Stimulated activated naive CD8-positive, alpha-beta T cell treated with anti-CD3 and anti-CD28 coated beads, Interleukin-15, amount 100 ng/mL, for 72 hours (primary cell): ENCODE results near the gene RPL3.
"Not testable (repeated sequence)": the region's sequence is repeated elsewhere in the genome, so short reads cannot be mapped to it uniquely, and the experiment has no call there.

Experiments used
- ATAC-seq: fragments of 150-1000 bp; cut with Tn5 transposase; 2 replicates; pipeline ENCODE4 v1.10.0; 2021; ENCODE audit warnings: mild to moderate bottlenecking, moderate library complexity
- DNase-seq, 2 donors: peaks; one replicate each; pipeline ENCODE4 v3.0.0; 2021 to 2022
- H3K27ac Mint-ChIP-seq, 2 donors: one replicate each; pipeline ENCODE4 v1.8.0; 2022; ENCODE audit warnings: mild to moderate bottlenecking in 2 of 2, mixed read lengths in 2 of 2, moderate library complexity in 2 of 2
- H3K27me3 Mint-ChIP-seq: one replicate; pipeline ENCODE4 v1.8.0; 2022; ENCODE audit warnings: mixed read lengths
- H3K4me1 Mint-ChIP-seq: one replicate; pipeline ENCODE4 v1.8.0; 2022; ENCODE audit warnings: mild to moderate bottlenecking, mixed read lengths
- H3K4me3 Mint-ChIP-seq, 2 donors: one replicate each; pipeline ENCODE4 v1.8.0; 2022; ENCODE audit warnings: mild to moderate bottlenecking in 2 of 2, mixed read lengths in 2 of 2, moderate library complexity in 1 of 2
- H3K9me3 Mint-ChIP-seq, 2 donors: one replicate each; pipeline ENCODE4 v1.8.0; 2022; ENCODE audit warnings: mixed read lengths in 2 of 2

Gene RPL3

GRCh38 chr22:39343259-39344045 lies 24.0 kb upstream of the RPL3 start:
- Mint-ChIP-seq H3K9me3 (no peaks in the 10 kb centered on the region), H3K4me3 (no peak overlapping the region), H3K4me1 (peaks cover 8% of the 10 kb centered on the region), H3K27me3 (no peaks in the 10 kb centered on the region), H3K27ac (no peak overlapping the region)
- DNase-seq (peak; percentile 36 to 47), ATAC-seq (peak; percentile 77)

DNA sequence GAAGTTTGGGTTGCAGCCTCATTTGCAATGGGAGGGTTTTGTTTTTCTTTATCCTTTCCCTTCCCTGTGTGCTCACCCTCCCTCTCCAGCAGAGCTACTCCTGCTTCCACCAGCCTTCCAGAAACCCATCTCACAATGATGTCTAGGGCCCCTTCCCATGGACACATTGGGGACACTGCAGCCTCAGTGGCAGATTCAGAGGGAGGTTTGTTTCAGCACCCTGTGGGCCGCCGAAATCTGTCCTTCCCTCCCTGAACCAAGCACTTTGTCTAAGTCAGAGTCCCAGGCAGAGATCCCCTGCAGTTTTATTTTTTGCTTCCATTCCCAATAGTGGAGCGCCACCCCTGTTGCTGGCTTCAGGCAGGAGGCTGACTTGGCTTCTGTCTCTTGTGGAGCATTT lies 21.8 kb upstream of the RPL3 start:
- Mint-ChIP-seq H3K9me3 (no peaks in the 10 kb centered on the region), H3K27me3 (no peaks in the 10 kb centered on the region), H3K27ac (no peak overlapping the region), H3K4me3 (no peak overlapping the region), H3K4me1 (peaks cover 8% of the 10 kb centered on the region)
- no peak for DNase-seq
- ATAC-seq: no peak

DNA sequence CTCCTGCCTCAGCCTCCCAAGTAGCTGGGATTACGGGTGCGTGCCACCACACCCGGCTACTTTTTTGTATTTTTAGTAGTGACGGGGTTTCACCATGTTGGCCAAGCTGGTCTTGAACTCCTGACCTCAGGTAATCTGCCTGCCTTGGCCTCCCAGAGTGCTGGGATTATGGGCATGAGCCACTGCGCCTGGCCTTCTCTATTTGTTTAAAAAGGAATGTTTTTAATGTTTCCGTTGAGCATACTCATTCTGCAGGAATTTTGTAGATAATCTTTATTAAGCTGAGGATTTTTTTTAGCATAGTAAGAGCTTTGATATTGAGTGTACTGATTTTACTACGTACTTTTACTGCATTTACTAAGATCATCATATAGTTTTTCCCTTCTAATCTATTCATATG lies 20.4 kb upstream of the RPL3 start:
- DNase-seq, H3K9me3 Mint-ChIP-seq, H3K4me1 Mint-ChIP-seq, H3K27ac Mint-ChIP-seq, H3K4me3 Mint-ChIP-seq, ATAC-seq, H3K27me3 Mint-ChIP-seq: not testable (repeated sequence)

DNA sequence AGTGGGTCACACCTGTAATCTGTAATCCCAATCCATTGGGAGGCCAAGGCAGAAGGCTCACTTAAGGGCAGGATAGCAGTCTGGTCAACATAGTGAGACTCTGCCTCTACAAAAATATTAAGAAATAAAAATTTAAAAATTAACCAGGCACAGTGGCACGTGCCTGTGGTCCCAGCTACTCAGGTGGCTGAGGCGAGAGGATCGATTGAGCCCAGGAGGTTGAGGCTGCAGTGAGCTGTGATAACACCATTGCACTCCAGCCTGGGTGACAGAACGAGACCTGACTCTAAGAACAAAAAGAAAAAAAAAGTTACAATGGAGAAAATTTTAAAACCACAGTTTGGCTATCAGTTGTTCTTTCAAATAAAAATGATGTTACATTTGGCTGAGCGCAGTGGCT lies 17.0 kb upstream of the RPL3 start:
- no peak for ATAC-seq
- no peak overlapping the region for H3K27ac Mint-ChIP-seq
- DNase-seq: no peak
- H3K9me3 Mint-ChIP-seq: no peaks in the 10 kb centered on the region
- peaks cover 13% of the 10 kb centered on the region for H3K4me1 Mint-ChIP-seq
- no peak overlapping the region for H3K4me3 Mint-ChIP-seq
- H3K27me3 Mint-ChIP-seq: no peaks in the 10 kb centered on the region

- Mint-ChIP-seq H3K4me1 (peaks cover 20% of the 10 kb centered on the region), H3K9me3 (no peaks in the 10 kb centered on the region), H3K27me3 (no peaks in the 10 kb centered on the region), H3K4me3 (no peak overlapping the region), H3K27ac (peak overlapping the region; percentile 4 to 25)
- DNase-seq (no peak), ATAC-seq (no peak)
Measured at GRCh38 chr22:39332441-39333064, 13.1 kb upstream of the RPL3 start.

GRCh38 chr22:39330553-39330952 lies 11.1 kb upstream of the RPL3 start:
- H3K4me3 Mint-ChIP-seq, DNase-seq, H3K27ac Mint-ChIP-seq, ATAC-seq, H3K27me3 Mint-ChIP-seq, H3K9me3 Mint-ChIP-seq: not testable (repeated sequence)
- H3K4me1 Mint-ChIP-seq: peaks cover 20% of the 10 kb centered on the region

DNA sequence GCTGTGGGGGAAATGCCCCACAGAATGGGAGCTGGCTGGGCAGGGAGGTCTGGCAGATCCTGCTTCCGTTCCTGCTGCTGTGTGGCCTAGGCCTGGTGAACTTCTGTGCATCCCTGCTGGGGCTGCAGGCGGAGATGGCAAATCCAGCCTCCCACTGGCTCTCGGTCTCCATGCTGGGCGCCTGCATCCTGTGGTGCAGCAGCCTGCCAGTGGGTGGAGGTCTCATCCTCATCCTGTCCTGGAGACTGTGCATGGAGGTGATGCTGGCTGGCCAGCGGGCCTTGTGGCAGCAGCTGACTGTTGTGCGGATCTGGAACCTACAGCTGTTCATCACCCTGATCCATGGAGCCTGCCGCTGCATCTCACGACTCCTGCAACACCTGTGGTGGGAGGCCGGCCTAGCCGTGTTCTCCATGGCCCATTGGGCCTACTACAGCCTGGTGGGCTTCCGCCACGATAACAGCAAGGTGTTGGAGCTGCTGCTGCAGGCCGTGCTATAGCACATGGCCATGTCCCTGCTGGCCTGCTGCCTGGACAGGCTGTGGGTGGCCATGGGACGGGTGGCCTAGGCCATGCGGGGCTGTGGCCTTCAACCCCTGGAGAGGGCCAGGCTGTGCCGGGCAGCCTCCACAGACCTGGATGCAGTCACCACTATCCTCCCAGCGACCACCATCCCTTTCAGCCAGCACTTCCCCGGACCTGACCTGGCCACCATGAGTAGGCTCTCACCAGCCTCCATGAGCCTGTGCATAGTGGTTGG lies 8.8 kb upstream of the RPL3 start:
- no peak for ATAC-seq
- peaks cover 20% of the 10 kb centered on the region for H3K4me1 Mint-ChIP-seq
- H3K27ac Mint-ChIP-seq: no peak overlapping the region
- H3K27me3 Mint-ChIP-seq: no peaks in the 10 kb centered on the region
- no peak for DNase-seq
- no peaks in the 10 kb centered on the region for H3K9me3 Mint-ChIP-seq
- H3K4me3 Mint-ChIP-seq: no peak overlapping the region

DNA sequence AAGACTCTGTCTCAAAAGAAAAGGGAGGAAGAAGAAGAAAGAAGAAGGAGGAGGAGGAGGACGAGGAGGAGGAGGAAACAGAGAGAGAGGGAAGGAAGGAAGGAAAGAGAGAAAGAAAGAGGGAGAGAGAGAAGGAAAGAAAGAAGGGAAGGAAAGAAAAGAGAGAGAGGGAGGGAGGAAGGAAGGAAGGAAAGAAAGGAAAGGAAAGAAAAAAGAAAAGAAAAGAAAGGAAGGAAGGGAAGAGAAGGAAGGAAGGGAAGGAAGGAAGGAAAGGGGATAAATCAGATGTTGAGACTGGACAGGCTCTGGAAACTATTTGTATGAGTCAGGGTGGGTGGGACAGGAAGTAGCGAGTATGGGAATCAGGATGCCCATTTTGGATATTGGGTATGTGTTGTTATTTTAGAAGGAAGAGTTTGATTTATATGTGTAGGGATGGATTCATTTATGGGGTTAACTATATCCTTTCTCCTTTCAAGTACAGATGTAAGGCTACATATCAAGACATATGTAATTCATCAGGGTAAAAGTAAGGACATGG lies 6.0 kb upstream of the RPL3 start:
- Mint-ChIP-seq H3K4me1 (peaks cover 5% of the 10 kb centered on the region), H3K4me3 (no peak overlapping the region), H3K27me3 (no peaks in the 10 kb centered on the region), H3K27ac (no peak overlapping the region), H3K9me3 (no peaks in the 10 kb centered on the region)
- ATAC-seq (no peak), DNase-seq (no peak)

DNA sequence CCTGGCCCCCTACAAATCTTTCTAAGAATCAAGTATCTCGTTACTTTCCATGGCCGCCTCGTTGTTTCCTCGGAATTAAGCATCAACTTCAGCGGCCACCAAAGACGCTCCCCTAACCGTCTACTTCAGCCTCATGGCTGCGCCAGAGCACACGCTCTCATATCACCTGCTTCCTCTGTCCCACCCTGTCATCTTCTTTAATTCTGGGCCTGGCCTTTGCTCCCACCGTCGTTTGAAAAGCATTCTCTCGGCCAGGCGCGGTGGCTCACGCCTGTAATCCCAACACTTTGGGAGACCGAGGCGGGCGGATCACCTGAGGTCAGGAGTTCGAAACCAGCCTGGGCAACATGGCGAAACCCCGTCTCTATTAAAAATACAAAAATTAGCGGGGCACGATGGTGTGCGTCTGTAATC lies 1.2 kb upstream of the RPL3 start:
- Mint-ChIP-seq H3K4me1 (peaks cover 45% of the 10 kb centered on the region), H3K27ac (peak overlapping the region; percentile 95 to 99), H3K4me3 (peak overlapping the region; percentile 98 to 99)
- DNase-seq, H3K27me3 Mint-ChIP-seq, H3K9me3 Mint-ChIP-seq, ATAC-seq: not testable (repeated sequence)

DNA sequence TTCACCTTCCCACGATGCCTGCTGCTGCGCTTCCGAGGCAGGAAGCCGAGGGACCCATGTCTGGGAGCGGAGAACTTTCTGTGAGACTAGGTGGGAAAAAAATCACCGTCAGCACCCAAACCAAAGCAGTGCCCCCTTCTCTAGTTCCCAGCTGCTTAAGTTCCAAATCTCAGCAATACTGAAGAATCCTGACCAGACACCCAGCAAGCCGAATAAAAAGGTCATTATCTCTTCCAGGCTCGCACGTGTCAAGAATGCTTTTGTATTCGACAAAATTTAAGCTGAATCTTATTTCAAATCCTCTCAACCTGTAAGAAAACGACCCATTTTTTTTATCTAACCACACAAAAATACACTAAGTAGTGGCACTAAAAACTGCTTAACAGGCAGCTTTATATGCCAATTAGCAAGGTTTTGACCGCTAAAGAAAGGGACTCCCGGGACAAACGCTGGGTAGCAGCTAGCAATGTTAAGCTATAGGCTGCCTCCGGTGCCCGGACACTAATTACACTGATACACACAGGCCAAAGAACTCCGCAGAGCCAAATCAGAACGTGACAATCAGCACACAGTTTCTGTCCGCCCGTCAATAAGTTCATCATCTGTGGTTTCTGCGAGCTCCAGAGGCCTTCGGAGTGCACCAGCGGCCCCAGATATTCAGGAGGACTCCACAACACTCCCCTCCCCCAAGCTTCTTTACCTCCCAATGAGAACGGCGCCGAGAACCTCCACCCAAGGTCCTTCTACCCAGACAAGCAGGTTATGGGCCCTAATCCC lies 728 bp downstream of the RPL3 start:
- no peaks in the 10 kb centered on the region for H3K27me3 Mint-ChIP-seq
- H3K9me3 Mint-ChIP-seq: no peaks in the 10 kb centered on the region
- DNase-seq (no peak), ATAC-seq (no peak)
- H3K27ac Mint-ChIP-seq: peak overlapping the region; percentile 99 to 100
- H3K4me1 Mint-ChIP-seq: peaks cover 64% of the 10 kb centered on the region
- peak overlapping the region; percentile 98 to 99 for H3K4me3 Mint-ChIP-seq

DNA sequence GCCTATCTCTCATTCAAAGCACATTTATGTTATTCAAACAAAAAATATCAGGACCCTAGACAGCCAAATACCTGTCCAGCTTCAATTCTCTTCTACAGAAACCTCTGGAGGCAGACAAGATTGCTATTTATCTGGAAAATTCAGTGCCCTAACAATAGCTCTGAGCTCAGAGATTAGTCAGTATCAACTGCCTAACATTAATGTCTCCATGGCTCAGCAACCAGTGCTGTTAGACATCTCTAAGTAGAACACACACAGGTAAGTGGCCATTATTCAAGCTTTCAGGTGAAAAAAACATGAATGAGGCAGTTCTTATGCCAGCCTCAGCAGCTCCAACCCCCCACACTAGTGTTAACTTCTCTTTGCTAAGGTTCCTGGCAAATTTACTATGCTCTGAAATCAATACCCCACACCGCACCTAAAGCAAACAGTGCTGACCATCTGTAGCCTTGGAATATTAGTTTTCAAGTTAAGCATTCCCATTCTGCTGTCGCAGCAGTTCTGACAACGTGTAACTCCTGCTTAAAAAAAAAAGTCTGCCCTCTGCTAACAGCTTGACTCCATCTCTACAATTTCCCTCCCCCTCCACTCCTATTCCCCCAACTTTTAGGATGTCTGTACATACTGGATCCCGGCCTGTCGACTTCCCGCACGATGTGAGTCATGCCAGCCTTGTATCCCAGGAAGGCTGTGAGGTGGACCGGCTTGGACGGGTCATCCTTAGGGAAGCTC lies 1.5 kb downstream of the RPL3 start:
- peaks cover 72% of the 10 kb centered on the region for H3K4me1 Mint-ChIP-seq
- peak overlapping the region; percentile 98 to 99 for H3K4me3 Mint-ChIP-seq
- DNase-seq (no peak), ATAC-seq (no peak)
- H3K27ac Mint-ChIP-seq: peak overlapping the region; percentile 99 to 100
- H3K27me3 Mint-ChIP-seq: no peaks in the 10 kb centered on the region
- H3K9me3 Mint-ChIP-seq: no peaks in the 10 kb centered on the region

DNA sequence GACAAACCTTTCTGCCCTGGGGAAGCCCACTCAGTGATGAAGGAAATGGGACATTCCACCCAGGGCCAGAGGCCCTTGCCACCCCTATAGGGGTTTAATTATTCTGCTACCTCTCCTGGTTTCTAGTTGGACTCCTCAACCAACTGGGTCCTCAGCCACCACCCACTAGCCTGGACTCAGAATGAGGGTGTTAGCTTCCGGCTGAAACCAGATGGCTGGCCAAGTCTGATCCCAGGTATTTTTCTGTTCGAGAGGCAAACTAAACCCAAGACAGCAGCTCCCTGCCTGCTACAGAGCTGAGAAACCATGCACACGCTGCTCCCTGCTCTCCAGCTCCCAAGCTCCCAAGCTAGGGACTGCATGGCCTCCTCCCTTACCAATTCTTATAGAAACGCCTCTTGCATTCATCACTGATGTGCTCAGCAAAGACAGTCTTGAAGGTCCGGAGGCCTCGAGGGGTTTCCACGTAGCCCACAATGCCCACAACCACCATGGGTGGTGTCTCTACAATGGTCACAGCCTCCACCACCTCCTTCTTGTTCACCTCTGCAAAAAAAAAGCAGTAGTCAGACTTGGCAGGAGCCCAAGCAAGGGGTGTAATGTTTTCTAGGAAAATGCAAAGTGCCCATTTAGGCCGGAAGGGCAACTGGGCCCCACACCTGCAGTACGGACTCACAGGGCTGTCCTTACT lies 2.2 kb downstream of the RPL3 start:
- DNase-seq (peak; percentile 44 to 67), ATAC-seq (peak; percentile 21)
- no peaks in the 10 kb centered on the region for H3K27me3 Mint-ChIP-seq
- peak overlapping the region; percentile 98 to 99 for H3K4me3 Mint-ChIP-seq
- peaks cover 79% of the 10 kb centered on the region for H3K4me1 Mint-ChIP-seq
- H3K27ac Mint-ChIP-seq: peak overlapping the region; percentile 99 to 100
- H3K9me3 Mint-ChIP-seq: no peaks in the 10 kb centered on the region

GRCh38 chr22:39316440-39317083 lies 2.9 kb downstream of the RPL3 start:
- DNase-seq (peak; percentile 75 to 84), ATAC-seq (peak; percentile 56)
- H3K27ac Mint-ChIP-seq: peak overlapping the region in 1 of 2 donors; percentile 99
- H3K4me1 Mint-ChIP-seq: peaks cover 83% of the 10 kb centered on the region
- H3K9me3 Mint-ChIP-seq: no peaks in the 10 kb centered on the region
- H3K27me3 Mint-ChIP-seq: no peaks in the 10 kb centered on the region
- peak overlapping the region; percentile 98 to 99 for H3K4me3 Mint-ChIP-seq

- peak overlapping the region; percentile 98 to 99 for H3K4me3 Mint-ChIP-seq
- DNase-seq: no peak
- H3K4me1 Mint-ChIP-seq: peaks cover 87% of the 10 kb centered on the region
- H3K27me3 Mint-ChIP-seq: no peaks in the 10 kb centered on the region
- peak overlapping the region in 1 of 2 donors; percentile 99 for H3K27ac Mint-ChIP-seq
- no peak for ATAC-seq
- no peaks in the 10 kb centered on the region for H3K9me3 Mint-ChIP-seq
Measured at GRCh38 chr22:39315389-39315788, 4.0 kb downstream of the RPL3 start.
